H9 (cell line): ENCODE results near the gene CDH4. TPM values are rescaled to one million over a fixed set of nuclear protein-coding genes. Genes with fewer than 3 reads are reported as not detected.

Experiments used
- DNase-seq: peaks from one replicate; pipeline ENCODE4 v3.0.0-alpha.2; 2017
- H2AFZ ChIP-seq: one replicate; pipeline ENCODE4 v1.6.1; 2013; ENCODE audit warnings: mild to moderate bottlenecking, low read length, control low read depth, moderate library complexity
- H2AK5ac ChIP-seq: 2 replicates; pipeline ENCODE4 v1.6.1; 2013; ENCODE audit warnings: low read length, control low read depth, mixed read lengths; ENCODE audit not compliant: insufficient read length
- H2BK120ac ChIP-seq: one replicate; pipeline ENCODE4 v1.6.1; 2013; ENCODE audit warnings: low read depth, mild to moderate bottlenecking, low read length, control low read depth, inconsistent platforms; ENCODE audit not compliant: poor library complexity, severe bottlenecking
- H2BK12ac ChIP-seq: 2 replicates; pipeline ENCODE4 v1.6.1; 2013; ENCODE audit warnings: low read length, control low read depth, mixed read lengths, low read depth; ENCODE audit not compliant: insufficient read length
- H2BK15ac ChIP-seq: 2 replicates; pipeline ENCODE4 v1.6.1; 2013; ENCODE audit warnings: low read depth, low read length, control low read depth
- H2BK20ac ChIP-seq: one replicate; pipeline ENCODE4 v1.6.1; 2013; ENCODE audit warnings: low read depth, mild to moderate bottlenecking, low read length, control low read depth, inconsistent platforms; ENCODE audit not compliant: poor library complexity, severe bottlenecking
- H2BK5ac ChIP-seq: 2 replicates; pipeline ENCODE4 v1.6.1; 2013; ENCODE audit warnings: low read length, control low read depth, mixed read lengths; ENCODE audit not compliant: insufficient read length
- H3K14ac ChIP-seq: 2 replicates; pipeline ENCODE4 v1.6.1; 2013; ENCODE audit warnings: low read length, control low read depth; ENCODE audit not compliant: insufficient read depth
- H3K18ac ChIP-seq: 2 replicates; pipeline ENCODE4 v1.6.1; 2013; ENCODE audit warnings: low read depth, mild to moderate bottlenecking, mixed read lengths, low read length, control low read depth; ENCODE audit not compliant: insufficient read length
- H3K23ac ChIP-seq: 2 replicates; pipeline ENCODE4 v1.6.1; 2013; ENCODE audit warnings: low read length, control low read depth, mixed read lengths, low read depth; ENCODE audit not compliant: insufficient read length
- H3K23me2 ChIP-seq: 2 replicates; pipeline ENCODE4 v1.6.1; 2013; ENCODE audit warnings: low read depth, mild to moderate bottlenecking, mixed read lengths, low read length, control low read depth; ENCODE audit not compliant: insufficient read length, poor library complexity, severe bottlenecking
- H3K27ac ChIP-seq: 2 replicates; pipeline ENCODE4 v1.5.1; 2013; ENCODE audit warnings: low read length, control low read depth, mixed read lengths, low read depth; ENCODE audit not compliant: insufficient read length
- H3K27me3 ChIP-seq: 2 replicates; pipeline ENCODE4 v1.6.1; 2013; ENCODE audit warnings: low read length, control low read depth, inconsistent platforms; ENCODE audit not compliant: insufficient read depth
- H3K4ac ChIP-seq: 2 replicates; pipeline ENCODE4 v1.6.1; 2013; ENCODE audit warnings: low read depth, mild to moderate bottlenecking, control low read depth, inconsistent platforms, low read length, moderate library complexity
- H3K4me1 ChIP-seq: 2 replicates; pipeline ENCODE4 v1.6.1; 2013; ENCODE audit warnings: low read length, control low read depth, inconsistent platforms; ENCODE audit not compliant: insufficient read depth
- H3K4me2 ChIP-seq: 2 replicates; pipeline ENCODE4 v1.6.1; 2013; ENCODE audit warnings: low read length, control low read depth, mixed read lengths; ENCODE audit not compliant: insufficient read length, insufficient read depth
- H3K56ac ChIP-seq: 2 replicates; pipeline ENCODE4 v1.6.1; 2013; ENCODE audit warnings: low read depth, mild to moderate bottlenecking, mixed read lengths, low read length, control low read depth; ENCODE audit not compliant: insufficient read length
- H3K79me1 ChIP-seq: 2 replicates; pipeline ENCODE4 v1.6.1; 2013; ENCODE audit warnings: low read depth, mild to moderate bottlenecking, moderate library complexity, low read length, control low read depth, inconsistent platforms; ENCODE audit not compliant: insufficient read depth, poor library complexity, severe bottlenecking
- H3K79me2 ChIP-seq: 2 replicates; pipeline ENCODE4 v1.6.1; 2013; ENCODE audit warnings: low read length, control low read depth, inconsistent platforms; ENCODE audit not compliant: insufficient read depth
- H3K9ac ChIP-seq: 2 replicates; pipeline ENCODE4 v1.6.1; 2013; ENCODE audit warnings: low read length, control low read depth, mixed read lengths; ENCODE audit not compliant: insufficient read length; ENCODE audit errors: extremely low read depth
- H3K9me3 ChIP-seq: one replicate; pipeline ENCODE4 v1.6.1; 2013; ENCODE audit warnings: low read depth, low read length, inconsistent platforms; ENCODE audit not compliant: control insufficient read depth
- H3T11ph ChIP-seq: one replicate; pipeline ENCODE4 v1.6.1; 2013; ENCODE audit warnings: mild to moderate bottlenecking, low read length, control low read depth, inconsistent platforms
- H4K20me1 ChIP-seq: one replicate; pipeline ENCODE4 v1.6.1; 2013; ENCODE audit not compliant: control insufficient read depth, insufficient read length, insufficient read depth
- H4K5ac ChIP-seq: 2 replicates; pipeline ENCODE4 v1.6.1; 2013; ENCODE audit warnings: low read depth, mild to moderate bottlenecking, mixed read lengths, low read length, control low read depth; ENCODE audit not compliant: insufficient read length
- H4K8ac ChIP-seq: replicated peaks from 2 replicates; pipeline ENCODE4 v1.6.1; 2013; ENCODE audit warnings: low read length, control low read depth, mixed read lengths, low read depth; ENCODE audit not compliant: insufficient read length
- H4K91ac ChIP-seq: 2 replicates; pipeline ENCODE4 v1.6.1; 2013; ENCODE audit warnings: low read depth, mild to moderate bottlenecking, moderate library complexity, mixed read lengths, low read length, control low read depth; ENCODE audit not compliant: insufficient read length
- H3K27ac Mint-ChIP-seq, 3 experiments: 2 replicates in 2 of 3; 3 replicates in 1 of 3; pipeline ENCODE4 v1.8.0; 2020 to 2021; ENCODE audit warnings: mixed read lengths in 3 of 3, mild to moderate bottlenecking in 1 of 3, moderate library complexity in 1 of 3
- H3K27me3 Mint-ChIP-seq: 2 replicates; pipeline ENCODE4 v1.8.0; 2021; ENCODE audit warnings: low read depth, mild to moderate bottlenecking, moderate library complexity, mixed read lengths
- H3K36me3 Mint-ChIP-seq, 3 experiments: 2 replicates in 2 of 3; 3 replicates in 1 of 3; pipeline ENCODE4 v1.8.0; 2020 to 2021; ENCODE audit warnings: low read depth in 3 of 3, mixed read lengths in 3 of 3; ENCODE audit not compliant: insufficient read depth in 1 of 3
- H3K4me1 Mint-ChIP-seq, 2 experiments: 2 replicates each; pipeline ENCODE4 v1.8.0; 2020; ENCODE audit warnings: mixed read lengths in 2 of 2
- H3K4me3 Mint-ChIP-seq, 2 experiments: 2 replicates in 1 of 2; 3 replicates in 1 of 2; pipeline ENCODE4 v1.8.0; 2020 to 2021; ENCODE audit warnings: mild to moderate bottlenecking in 2 of 2, mixed read lengths in 2 of 2, moderate library complexity in 1 of 2
- H3K9me3 Mint-ChIP-seq, 2 experiments: 2 replicates in 1 of 2; 3 replicates in 1 of 2; pipeline ENCODE4 v1.8.0; 2020; ENCODE audit warnings: mild to moderate bottlenecking in 2 of 2, mixed read lengths in 2 of 2, moderate library complexity in 1 of 2
- CTCF ChIP-seq: fragments of 200-600 bp; sonication (generic); conservative IDR thresholded peaks from 3 replicates; pipeline ENCODE4 v1.8.0; 2021; ENCODE audit warnings: antibody characterized with exemption, mild to moderate bottlenecking
- WGBS: extraction: QIAGEN DNeasy Blood & Tissue Kit; methylation state at CpG from one replicate; pipeline ENCODE4 v1.1.7; 2013; ENCODE audit warnings: missing lambda C conversion rate, low lambda C conversion rate, mixed read lengths; ENCODE audit not compliant: insufficient read length; ENCODE audit errors: extremely low coverage; 5-methylcytosine and 5-hydroxymethylcytosine counted together
- total RNA-seq: library from RNA; stranded (reverse); gene quantifications from 2 replicates; pipeline ENCODE4 v1.2.1, GENCODE V29; 2021

Gene CDH4
- total RNA-seq, 1 experiment from 2014 or later = 3.0 TPM

DNA sequence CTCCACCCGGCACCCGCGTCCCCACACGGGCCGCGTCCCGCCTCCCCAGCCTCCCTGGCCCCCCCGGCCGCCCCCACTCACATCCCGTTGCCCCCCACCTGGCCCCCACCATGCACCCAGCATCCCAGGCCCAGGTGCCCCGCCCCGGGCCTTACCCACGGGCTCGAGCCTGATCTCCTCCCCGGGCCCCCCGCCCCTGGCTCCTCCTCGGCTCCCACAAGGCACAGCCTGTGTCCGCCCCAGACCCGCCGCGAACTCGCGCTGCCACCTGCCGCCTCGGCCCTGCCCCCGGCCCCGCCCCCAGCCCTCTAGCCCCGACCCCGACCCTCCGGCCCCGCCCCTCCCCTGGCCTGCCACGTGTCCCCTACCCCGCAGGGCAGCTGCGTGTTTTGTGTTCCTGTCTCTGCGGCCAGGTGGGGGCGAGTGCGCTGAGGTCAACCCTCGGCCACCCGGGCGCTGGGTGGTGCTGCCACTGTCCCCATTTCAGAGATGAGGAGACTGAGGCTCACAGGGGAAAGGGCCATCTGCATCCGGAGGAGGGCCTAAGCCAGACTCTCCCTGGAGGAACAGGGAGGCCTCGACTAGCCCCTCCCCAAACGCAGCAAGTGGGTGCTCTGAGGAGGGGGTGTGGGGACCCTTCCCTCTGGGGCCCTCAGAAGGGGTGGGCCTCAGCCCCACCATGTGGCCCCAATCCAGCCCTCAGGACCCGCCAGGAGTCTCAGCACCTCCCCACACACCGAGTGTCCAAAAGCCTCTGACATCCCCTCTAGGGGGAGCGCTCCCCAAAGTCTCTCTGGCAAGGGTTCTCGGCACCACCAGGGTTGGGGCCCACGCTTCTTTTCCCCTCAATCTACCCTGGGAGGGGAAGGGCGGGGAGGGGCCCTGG lies 713.8 kb downstream of the CDH4 start:
- Histone ChIP-seq H4K91ac (no peak overlapping the region), H3K4me1 (no peaks in the 10 kb centered on the region), H2AK5ac (no peak overlapping the region), H4K5ac (no peak overlapping the region), H3K9ac (no peak overlapping the region), H2BK20ac (no peak overlapping the region), H3K79me1 (no peaks in the 10 kb centered on the region), H4K20me1 (no peaks in the 10 kb centered on the region), H3K27me3 (no peaks in the 10 kb centered on the region), H3K4me2 (no peak overlapping the region), H2BK120ac (no peak overlapping the region), H3K4ac (no peak overlapping the region), H3K18ac (no peak overlapping the region), H3K27ac (no peak overlapping the region), H3K79me2 (no peaks in the 10 kb centered on the region), H2AFZ (no peak overlapping the region), H2BK12ac (no peak overlapping the region), H3K56ac (no peak overlapping the region), H3T11ph (no peak overlapping the region), H2BK15ac (no peak overlapping the region), H4K8ac (no peak overlapping the region), H3K14ac (no peak overlapping the region), H2BK5ac (no peak overlapping the region), H3K9me3 (no peaks in the 10 kb centered on the region), H3K23me2 (no peaks in the 10 kb centered on the region), H3K23ac (no peak overlapping the region)
- no CpG with 5 or more reads among the region's 49 CpGs for WGBS
- H3K9me3 Mint-ChIP-seq = no peaks in the 10 kb centered on the region; a peak in 1 of 5 replicates
- H3K36me3 Mint-ChIP-seq = peaks cover 0 to 7% (median 0%) of the 10 kb centered on the region in 3 experiments; a peak in 4 of 7 replicates
- peak; percentile 37; the same call in 1 of the 3 replicates for TF ChIP-seq CTCF
- H3K27ac Mint-ChIP-seq = no peak overlapping the region
- no peak overlapping the region for H3K4me3 Mint-ChIP-seq
- H3K27me3 Mint-ChIP-seq = no peaks in the 10 kb centered on the region; the same call in 1 of the 2 replicates
- peaks cover 2 to 28% of the 10 kb centered on the region in 2 experiments; a peak in 2 of 4 replicates for H3K4me1 Mint-ChIP-seq
- DNase-seq = peak; percentile 71
